ENCODE data around the gene SLF2. TPM values are rescaled to one million over a fixed set of nuclear protein-coding genes. Genes with fewer than 3 reads are reported as not detected.
A peak's percentile ranks its signal among the peaks of the same experiment; 100 is the strongest.

SLF2 gene
- total RNA-seq, 2 experiments from 2014 or later = 52.1 to 58.2 TPM

- POLR2A ChIA-PET = interaction anchor here (0.7 kb wide), 1 partner anchor 57 kb away, joined by 3 read pairs; no protein-coding TSS in a partner anchor
- Histone ChIP-seq H3K9me3 (ENCODE audit: low read length) (no peaks in the 10 kb centered on the region), H3K4me1 (ENCODE audit: insufficient read depth, low read length, poor library complexity, severe bottlenecking) (peaks cover 50% of the 10 kb centered on the region), H3K4me2 (ENCODE audit: low read length) (peak overlapping the region; percentile 42), H3K27ac (ENCODE audit: low read depth, low read length, poor library complexity, severe bottlenecking) (peak overlapping the region; percentile 27), H3K79me2 (ENCODE audit: insufficient read depth, low read depth, low read length) (peaks cover 26% of the 10 kb centered on the region), H3K36me3 (ENCODE audit: insufficient read depth, low read length) (peaks cover 9% of the 10 kb centered on the region), H2AFZ (ENCODE audit: low read length) (peak overlapping the region; percentile 96), H4K20me1 (ENCODE audit: insufficient read depth, low read length) (peaks cover 14% of the 10 kb centered on the region), H3K9me2 (ENCODE audit: insufficient read depth, low read length) (no peaks in the 10 kb centered on the region), H3K4me3 (ENCODE audit: low read depth, low read length, poor library complexity, severe bottlenecking) (no peak overlapping the region)
- CTCF ChIA-PET (ENCODE audit: unreplicated experiment) = interaction anchor here (0.6 kb wide), 1 partner anchor 24 kb away, joined by 4 read pairs; no protein-coding TSS in a partner anchor
- peak; percentile 22 for DNase-seq (ENCODE audit: low spot score)
- no TSS peak for BruUV-seq (replicated peaks)
- intact Hi-C loops (cut with micrococcal nuclease; ENCODE audit: unreplicated experiment) = loop anchor here (5.0 kb wide), 1 partner anchor 153 kb away; the partner anchor contains the start of gene KAZALD1
- TF ChIP-seq CTCF (conservative IDR thresholded peaks at IDR 0.05; ENCODE audit: low read length) (no peak), EZH2phosphoT487 (IDR thresholded peaks at IDR 0.05; ENCODE audit: borderline replicate concordance, low read depth, low read length) (no peak)
Observed at GRCh38 chr10:100909501-100910263, 3.1 kb upstream of the SLF2 start.

- Histone ChIP-seq H2AFZ (ENCODE audit: low read length) (peak overlapping the region; percentile 96; the same call in 1 of the 2 replicates), H3K4me2 (ENCODE audit: low read length) (peak overlapping the region; percentile 76), H3K27ac (ENCODE audit: low read depth, low read length, poor library complexity, severe bottlenecking) (peak overlapping the region; percentile 75), H3K79me2 (ENCODE audit: insufficient read depth, low read depth, low read length) (peaks cover 44% of the 10 kb centered on the region), H3K4me3 (ENCODE audit: low read depth, low read length, poor library complexity, severe bottlenecking) (peak overlapping the region; percentile 97), H3K9me3 (ENCODE audit: low read length) (no peaks in the 10 kb centered on the region), H3K36me3 (ENCODE audit: insufficient read depth, low read length) (peaks cover 24% of the 10 kb centered on the region), H3K9me2 (ENCODE audit: insufficient read depth, low read length) (no peaks in the 10 kb centered on the region), H4K20me1 (ENCODE audit: insufficient read depth, low read length) (peaks cover 15% of the 10 kb centered on the region), H3K4me1 (ENCODE audit: insufficient read depth, low read length, poor library complexity, severe bottlenecking) (peaks cover 61% of the 10 kb centered on the region)
- DNase-seq (ENCODE audit: low spot score) = no peak
- no TSS peak for BruUV-seq (replicated peaks)
- CTCF ChIA-PET (ENCODE audit: unreplicated experiment) = interaction anchor here (0.6 kb wide), 1 partner anchor 72 kb away, joined by 3 read pairs; no protein-coding TSS in a partner anchor
- TF ChIP-seq EZH2phosphoT487 (IDR thresholded peaks at IDR 0.05; ENCODE audit: borderline replicate concordance, low read depth, low read length) (no peak), CTCF (conservative IDR thresholded peaks at IDR 0.05; ENCODE audit: low read length) (no peak)
- intact Hi-C loops (cut with micrococcal nuclease; ENCODE audit: unreplicated experiment) = loop anchor here (5.0 kb wide), 1 partner anchor 151 kb away; the partner anchor contains the start of gene KAZALD1
- POLR2A ChIA-PET = interaction anchor here (0.6 to 1.1 kb wide), 3 partner anchors 9 to 170 kb away, joined by 3 to 7 read pairs (median 3); no protein-coding TSS in a partner anchor
Observed at GRCh38 chr10:100911472-100911871, 1.3 kb upstream of the SLF2 start.
